GM19193 (cell line): Measurements from ENCODE around the gene UBE2O.

Experiments used
- POLR2A ChIP-seq: IDR thresholded peaks from 4 replicates; pipeline ENCODE4 v1.6.1; 2011; ENCODE audit not compliant: insufficient read depth, insufficient read length; ENCODE audit errors: extremely low read depth

The UBE2O gene

GRCh38 chr17:76371656-76372628, 81.0 kb downstream of the UBE2O start:
- TF ChIP-seq POLR2A = no peak

- TF ChIP-seq POLR2A = no peak
Observed at GRCh38 chr17:76370261-76370993, 82.5 kb downstream of the UBE2O start.

- TF ChIP-seq POLR2A = no peak
Observed at GRCh38 chr17:76369804-76370203, 83.1 kb downstream of the UBE2O start.

GRCh38 chr17:76369379-76369778, 83.6 kb downstream of the UBE2O start:
- TF ChIP-seq POLR2A = no peak

GRCh38 chr17:76368545-76368944, 84.4 kb downstream of the UBE2O start:
- no peak for TF ChIP-seq POLR2A

GRCh38 chr17:76367642-76368041, 85.3 kb downstream of the UBE2O start:
- TF ChIP-seq POLR2A = no peak

GRCh38 chr17:76366247-76366646, 86.7 kb downstream of the UBE2O start:
- TF ChIP-seq POLR2A = no peak

- no peak for TF ChIP-seq POLR2A
Observed at GRCh38 chr17:76365256-76365903, 87.6 kb downstream of the UBE2O start.

- no peak for TF ChIP-seq POLR2A
Observed at GRCh38 chr17:76363107-76363842, 89.7 kb downstream of the UBE2O start.

GRCh38 chr17:76360461-76360860, 92.5 kb downstream of the UBE2O start:
- TF ChIP-seq POLR2A = no peak

- no peak for TF ChIP-seq POLR2A
Observed at GRCh38 chr17:76359375-76359774, 93.6 kb downstream of the UBE2O start.

- TF ChIP-seq POLR2A = no peak
Observed at GRCh38 chr17:76357597-76358158, 95.3 kb downstream of the UBE2O start.

GRCh38 chr17:76356803-76357456, 96.0 kb downstream of the UBE2O start:
- no peak for TF ChIP-seq POLR2A

GRCh38 chr17:76354747-76355310, 98.1 kb downstream of the UBE2O start:
- no peak for TF ChIP-seq POLR2A

GRCh38 chr17:76354317-76354729, 98.6 kb downstream of the UBE2O start:
- no peak for TF ChIP-seq POLR2A
